CD4-positive, alpha-beta T cell treated with Interleukin-15 for 4 hours (primary cell): ENCODE results near the gene MYH11.
"Not testable (repeated sequence)": the region's sequence is repeated elsewhere in the genome, so short reads cannot be mapped to it uniquely, and the experiment has no call there.

Source experiments
- DNase-seq: peaks from one replicate; pipeline ENCODE4 v3.0.0-alpha.2; 2020; ENCODE audit warnings: low spot score

MYH11 gene

GRCh38 chr16:15876503-15876902 lies 19.7 kb upstream of the MYH11 start:
- no peak for DNase-seq

- peak; percentile 13 for DNase-seq
These were observed 18.0 kb upstream of the MYH11 start for GRCh38 chr16:15874745-15875314.

DNA sequence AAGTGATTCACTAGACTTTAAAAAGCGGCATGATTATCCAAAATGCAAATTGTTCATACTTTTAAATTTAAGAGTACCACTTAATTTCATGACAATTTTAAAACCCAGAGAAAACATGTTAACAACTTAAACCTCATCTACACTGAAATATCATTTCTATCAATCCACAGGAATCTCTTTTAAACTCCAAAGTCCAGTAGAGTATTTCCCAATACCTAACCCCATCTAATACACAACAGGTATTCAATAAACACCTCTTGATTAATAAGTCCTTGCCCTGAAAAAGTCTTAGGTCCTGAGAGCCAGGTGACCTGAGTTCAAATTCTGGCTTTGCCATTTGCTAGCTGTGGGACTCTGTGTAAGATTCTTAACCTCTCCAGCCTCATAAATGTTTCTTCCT lies 16.9 kb upstream of the MYH11 start:
- no peak for DNase-seq

- DNase-seq = no peak
These were observed 16.5 kb upstream of the MYH11 start for GRCh38 chr16:15873301-15873700.

DNA sequence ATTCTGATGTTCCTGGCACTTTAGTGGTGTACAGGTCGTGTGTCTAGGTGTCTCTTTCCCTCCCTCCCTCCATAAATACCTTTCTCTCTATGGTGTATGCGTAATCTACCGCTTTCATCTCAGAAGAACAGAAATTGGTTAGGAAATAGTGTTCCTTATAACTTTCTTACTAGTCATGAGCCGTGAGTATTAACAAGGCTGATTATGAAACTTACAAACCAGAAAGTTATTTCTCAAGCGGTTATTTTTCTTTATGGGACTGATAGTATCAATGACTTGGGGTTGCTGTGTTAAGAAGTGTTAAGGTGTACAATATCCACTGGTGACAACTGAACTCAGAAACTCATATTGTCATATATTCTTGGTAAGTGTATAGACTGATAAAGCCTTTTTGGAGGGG lies 13.2 kb upstream of the MYH11 start:
- DNase-seq = no peak

DNA sequence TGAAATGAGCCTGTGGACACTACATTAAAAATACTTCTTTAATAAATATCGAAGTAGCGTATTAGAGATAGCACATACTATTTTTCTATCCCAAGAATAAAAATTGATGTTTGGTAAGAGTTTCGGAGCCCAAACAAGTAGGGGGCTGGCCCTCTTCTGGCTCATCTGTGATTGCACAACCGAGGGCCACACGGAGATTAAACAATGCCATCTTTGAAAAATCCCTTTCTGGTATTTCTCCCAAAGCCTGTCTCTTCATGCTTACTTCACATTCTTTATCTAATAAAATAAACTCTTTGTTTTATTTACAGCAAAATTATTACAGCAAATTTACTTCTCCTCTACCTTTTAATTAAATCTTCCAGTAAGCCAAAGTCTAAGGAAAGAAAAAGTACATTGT lies 9.6 kb upstream of the MYH11 start:
- DNase-seq = no peak

DNA sequence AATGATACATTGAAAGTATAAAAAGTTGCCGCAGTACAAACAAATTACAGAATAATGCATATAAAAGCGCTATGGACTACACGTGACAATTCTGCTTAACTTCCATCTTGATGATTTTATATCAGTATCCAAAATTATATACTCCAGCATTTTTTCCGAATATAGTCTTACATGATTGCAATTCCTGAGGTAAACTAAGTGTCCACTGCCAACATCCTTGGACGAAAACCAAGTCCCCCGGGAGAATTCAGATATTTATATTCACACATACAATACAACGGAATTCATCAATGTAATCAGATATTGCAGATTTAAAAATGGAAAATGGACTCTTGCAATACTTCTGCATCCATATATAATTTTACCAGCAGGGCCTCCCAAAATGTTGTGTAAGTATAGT lies 8.9 kb upstream of the MYH11 start:
- DNase-seq = no peak

DNA sequence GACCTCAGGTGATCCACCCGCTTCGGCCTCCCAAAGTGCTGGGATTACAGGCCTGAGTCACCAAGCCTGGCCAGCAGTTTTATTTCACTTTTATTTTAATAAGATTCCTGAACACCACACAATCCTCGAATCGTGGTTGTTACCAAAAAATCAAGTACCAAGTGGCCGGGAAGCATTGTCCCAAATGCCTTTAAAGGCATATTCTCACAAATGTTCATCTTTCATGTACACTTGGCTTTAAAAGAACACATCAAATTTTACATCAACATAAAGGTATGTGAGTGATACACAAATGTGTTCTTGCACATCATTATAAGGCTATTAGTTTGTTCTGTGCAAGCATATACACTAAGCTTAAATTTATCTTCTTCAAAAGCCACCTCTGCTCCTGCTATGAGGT lies 8.1 kb upstream of the MYH11 start:
- DNase-seq = no peak

GRCh38 chr16:15861996-15862395 lies 5.2 kb upstream of the MYH11 start:
- DNase-seq = no peak

DNA sequence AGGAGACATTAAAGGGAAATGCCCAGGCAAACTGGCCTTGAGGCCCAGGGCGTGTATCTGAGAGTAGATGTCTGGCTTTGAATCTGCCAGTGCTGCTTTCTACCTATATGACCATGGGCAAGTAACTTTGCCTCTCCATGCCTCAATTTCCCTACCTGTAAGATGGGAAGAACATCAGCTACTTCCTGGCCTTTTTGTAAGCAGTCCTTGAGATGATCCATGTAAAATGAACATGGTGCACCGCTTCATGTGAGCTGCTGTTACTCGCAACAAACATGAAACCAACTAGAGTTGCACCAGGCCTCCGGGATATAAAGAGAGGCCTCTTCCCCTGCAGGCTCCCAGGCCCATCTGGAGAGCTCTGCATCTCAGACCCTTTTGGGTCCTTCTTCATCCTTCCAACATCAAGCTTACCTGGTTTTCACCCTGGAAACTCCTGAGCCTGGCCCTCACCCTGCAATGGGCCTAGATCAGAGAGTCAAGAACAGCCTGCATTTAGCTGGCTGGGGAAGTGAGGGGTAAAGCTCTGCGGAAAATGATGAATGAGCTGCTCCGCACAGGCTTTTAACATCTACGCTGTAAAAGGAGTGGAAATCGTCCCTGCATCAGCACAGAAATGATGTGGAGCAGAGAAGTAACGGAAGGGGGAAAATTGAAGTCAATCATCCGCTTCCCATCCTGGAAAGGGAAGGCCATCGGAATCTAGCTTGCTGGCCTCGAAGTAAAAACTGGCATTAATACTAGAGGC lies 2.3 kb upstream of the MYH11 start:
- no peak for DNase-seq

DNA sequence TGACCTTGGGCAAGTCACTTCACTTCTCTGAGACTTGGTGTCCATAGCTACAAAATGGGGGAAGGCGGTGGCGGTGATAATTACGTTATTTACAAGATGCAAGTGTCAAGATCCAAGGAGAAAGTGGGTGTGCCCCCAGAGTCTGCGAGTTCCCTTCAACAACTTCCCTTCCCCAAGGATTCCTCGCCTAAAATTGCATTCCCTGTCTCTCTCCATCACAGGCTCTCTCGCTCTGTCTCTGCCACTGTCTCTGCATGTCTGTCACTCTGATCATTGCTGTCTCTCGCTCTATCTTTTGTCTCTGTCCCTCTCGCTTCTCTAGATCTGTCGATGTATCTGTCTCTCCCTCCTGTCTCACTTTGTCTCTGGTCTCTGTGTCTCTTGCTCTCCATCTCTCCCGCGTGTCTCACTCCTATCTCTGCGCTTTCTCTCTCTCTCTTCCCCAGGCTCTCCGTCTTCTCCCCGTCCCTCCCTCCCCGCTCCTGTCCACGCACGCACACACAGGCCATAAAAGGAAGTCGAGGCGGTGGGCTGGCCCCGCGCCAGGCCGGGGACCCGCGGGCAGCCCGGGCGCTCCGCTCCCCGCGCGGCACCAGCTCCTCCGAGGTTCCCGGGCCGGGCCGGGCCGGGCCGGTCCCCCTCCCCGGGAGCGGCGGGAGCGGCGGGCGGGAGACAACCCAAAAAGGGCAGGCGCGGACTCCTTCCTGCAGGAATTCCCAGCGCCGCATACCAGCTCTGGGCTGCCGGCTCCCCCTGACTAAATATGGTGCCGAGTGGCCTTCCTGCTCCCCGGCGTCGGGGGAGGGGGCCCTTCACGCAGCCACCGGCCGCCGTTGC lies 1.1 kb upstream of the MYH11 start:
- no peak for DNase-seq

DNA sequence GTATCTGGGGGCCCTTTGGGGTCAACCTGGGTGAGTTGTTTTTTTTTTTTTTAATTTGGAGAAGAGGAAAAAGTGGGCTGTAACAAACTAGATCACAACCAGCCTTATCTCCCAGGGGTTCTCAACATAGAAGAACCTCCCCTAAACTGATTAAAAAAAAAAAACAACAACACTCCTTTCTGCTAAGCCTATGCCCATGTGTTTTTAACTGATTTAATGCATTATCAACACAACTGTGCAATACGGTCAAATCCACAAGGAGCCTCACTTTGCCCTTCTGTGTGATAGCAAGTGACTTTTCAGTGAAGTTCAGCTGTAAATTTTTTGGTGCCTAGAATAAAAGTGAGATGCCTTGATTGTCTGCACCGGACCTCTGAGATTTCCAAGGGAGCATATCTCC lies 646 bp downstream of the MYH11 start:
- DNase-seq = no peak

- DNase-seq = no peak
These were observed 1.2 kb downstream of the MYH11 start for GRCh38 chr16:15855704-15856003.

- no peak for DNase-seq
These were observed 1.7 kb downstream of the MYH11 start for GRCh38 chr16:15854906-15855703.

GRCh38 chr16:15854061-15854460 lies 2.8 kb downstream of the MYH11 start:
- DNase-seq = no peak

- no peak for DNase-seq
These were observed 3.8 kb downstream of the MYH11 start for GRCh38 chr16:15853021-15853420.

- not testable (repeated sequence) for DNase-seq
These were observed 6.3 kb downstream of the MYH11 start for GRCh38 chr16:15850555-15850954.

GRCh38 chr16:15849209-15849981 lies 7.4 kb downstream of the MYH11 start:
- no peak for DNase-seq

DNA sequence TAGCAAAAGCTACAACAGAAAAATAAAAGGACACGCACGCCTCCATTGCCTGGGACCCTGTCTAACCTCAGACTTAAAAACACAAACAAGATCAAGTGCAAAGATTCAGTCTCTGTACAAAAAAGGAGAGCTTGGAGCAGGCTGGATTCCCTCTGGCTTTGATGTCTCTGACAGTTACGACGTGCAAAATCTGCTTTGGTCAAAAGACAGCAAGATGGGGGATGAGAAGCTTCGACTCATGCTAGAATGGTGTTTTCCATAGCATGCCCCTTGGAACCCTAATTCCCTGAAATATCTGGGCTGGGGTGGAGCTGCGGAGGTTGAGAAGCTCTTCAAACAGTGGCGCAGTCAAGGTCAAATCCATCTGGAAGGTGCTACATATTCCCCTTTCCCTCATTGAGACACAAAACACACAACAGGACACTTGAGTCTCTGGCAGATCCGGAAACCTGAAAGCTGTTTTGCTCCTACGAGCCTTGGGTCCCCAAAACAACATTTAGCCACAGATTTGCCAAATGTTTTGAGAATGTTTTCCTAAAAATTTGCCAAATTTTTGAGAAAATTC lies 9.1 kb downstream of the MYH11 start:
- no peak for DNase-seq

DNA sequence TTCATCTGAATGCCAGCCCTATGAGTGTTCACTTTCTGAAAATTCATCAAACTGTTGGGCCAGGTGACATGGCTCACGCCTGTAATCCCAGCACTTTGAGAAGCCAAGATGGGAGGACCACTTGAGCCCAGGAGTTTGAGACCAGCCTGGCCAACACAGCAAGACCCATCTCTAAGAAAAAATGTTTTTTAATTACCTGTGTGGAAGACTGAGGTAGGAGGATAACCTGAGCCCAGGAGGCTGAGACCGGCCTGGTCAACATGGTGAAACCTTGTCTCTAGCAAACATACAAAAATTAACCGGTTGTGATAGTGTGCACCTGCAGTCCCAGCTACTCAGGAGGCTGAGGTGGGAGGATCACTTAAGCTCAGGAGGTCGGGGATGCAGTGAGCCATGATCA lies 10.3 kb downstream of the MYH11 start:
- no peak for DNase-seq

GRCh38 chr16:15843635-15844279 lies 13.1 kb downstream of the MYH11 start:
- DNase-seq = no peak
